GM12878 (cell line): ENCODE measurements around the gene POLG. TPM values are rescaled to one million over a fixed set of nuclear protein-coding genes. Genes with fewer than 3 reads are reported as not detected.
"Not testable (repeated sequence)": the region's sequence is repeated elsewhere in the genome, so short reads cannot be mapped to it uniquely, and the experiment has no call there.

Source experiments
- ATAC-seq: fragments of 200-7000 bp; cut with Tn5 transposase; 3 replicates; pipeline ENCODE4 v1.9.1; 2020; ENCODE audit warnings: mild to moderate bottlenecking, moderate library complexity
- BruUV-seq: library from RNA; stranded (reverse); fragments of 400-500 nt; replicated peaks from 2 replicates; lab custom pipeline; 2021; lab: Mats Ljungman, UMichigan
- CTCF ChIA-PET: fragments of 300-600 bp; sonication (Branson Sonifier 250); formaldehyde crosslinking; extraction: SDS; loops from one replicate; lab custom pipeline; 2021; ENCODE audit warnings: inconsistent platforms; lab: Yijun Ruan, JAX
- POLR2A ChIA-PET: fragments of 350-600 bp; formaldehyde crosslinking; extraction: SDS; loops from one replicate; lab custom pipeline; 2021; ENCODE audit warnings: inconsistent platforms; lab: Charles Lee
- RAD21 ChIA-PET: fragments of 300-600 bp; sonication (Branson Sonifier 250); formaldehyde crosslinking; loops from one replicate; lab custom pipeline; 2023; ENCODE audit warnings: antibody characterized with exemption; ENCODE audit not compliant: unreplicated experiment; lab: Charles Lee
- SMC1A ChIA-PET: fragments of 300-600 bp; sonication (Branson Sonifier 250); formaldehyde crosslinking; loops from one replicate; lab custom pipeline; 2023; ENCODE audit not compliant: unreplicated experiment, uncharacterized antibody; lab: Charles Lee
- DNase-seq: peaks from one replicate; pipeline ENCODE4 v3.0.0-alpha.2; 2011; ENCODE audit warnings: low read depth, low spot score
- FAIRE-seq: peaks from 3 replicates; lab custom pipeline; 2011; peaks lifted over from hg19 to GRCh38; lab: Jason Lieb, UNC
- H2AFZ ChIP-seq: 2 replicates; pipeline ENCODE4 v1.6.0; 2011; ENCODE audit warnings: low read depth, low read length, control low read depth; ENCODE audit not compliant: control insufficient read depth
- H3K27ac ChIP-seq: 2 replicates; pipeline ENCODE4 v1.5.1; 2011; ENCODE audit warnings: control low read depth; ENCODE audit not compliant: control insufficient read depth, insufficient read depth
- H3K27me3 ChIP-seq, 2 experiments: replicated peaks in 1 of 2; 2 replicates each; pipeline versions ENCODE4 v1.6.0 to v1.6.1; 2011; ENCODE audit warnings: low read length in 1 of 2; ENCODE audit not compliant: control insufficient read depth in 2 of 2, insufficient read depth in 2 of 2
- H3K36me3 ChIP-seq, 2 experiments: 2 replicates each; pipeline ENCODE4 v1.5.1; 2011; ENCODE audit warnings: low read length in 1 of 2; ENCODE audit not compliant: control insufficient read depth in 2 of 2, insufficient read depth in 2 of 2
- H3K4me1 ChIP-seq: 2 replicates; pipeline ENCODE4 v1.6.1; 2011; ENCODE audit warnings: mild to moderate bottlenecking, low read length, moderate library complexity, mixed read lengths; ENCODE audit not compliant: control insufficient read depth, insufficient read depth
- H3K4me2 ChIP-seq: 2 replicates; pipeline ENCODE4 v1.6.0; 2011; ENCODE audit warnings: control low read depth; ENCODE audit not compliant: control insufficient read depth, insufficient read depth
- H3K4me3 ChIP-seq: fragments of 200-600 bp; sonication (generic); 2 replicates; pipeline ENCODE4 v1.5.1; 2016
- H3K79me2 ChIP-seq: 2 replicates; pipeline ENCODE4 v1.6.0; 2011; ENCODE audit warnings: low read length; ENCODE audit not compliant: control insufficient read depth, insufficient read depth
- H3K9ac ChIP-seq: 2 replicates; pipeline ENCODE4 v1.8.0; 2011; ENCODE audit warnings: low read length, control low read depth, mixed read lengths; ENCODE audit not compliant: control insufficient read depth, insufficient read depth
- H3K9me3 ChIP-seq: replicated peaks from 3 replicates; pipeline ENCODE4 v1.5.1; 2011; ENCODE audit warnings: mild to moderate bottlenecking, low read length; ENCODE audit not compliant: control insufficient read depth, insufficient read depth
- H4K20me1 ChIP-seq: 2 replicates; pipeline ENCODE4 v1.6.0; 2011; ENCODE audit not compliant: control insufficient read depth, insufficient read depth
- EGR1 ChIP-seq, 2 experiments: IDR thresholded peaks; 1 replicate in 1 of 2; 2 replicates in 1 of 2; pipeline ENCODE4 v1.6.1; 2011 to 2012; ENCODE audit warnings: low read depth in 2 of 2, low read length in 2 of 2, borderline replicate concordance in 1 of 2, mild to moderate bottlenecking in 1 of 2, moderate library complexity in 1 of 2
- FOXK2 ChIP-seq: fragments of 450-650 bp; IDR thresholded peaks from 2 replicates; pipeline ENCODE4 v1.6.1; 2017; ENCODE audit warnings: mild to moderate bottlenecking, moderate library complexity
- WGBS: methylation state at CpG from one replicate; pipeline ENCODE4 v1.1.6; 2016; ENCODE audit warnings: low lambda C conversion rate; ENCODE audit not compliant: insufficient replicate concordance, insufficient coverage; ENCODE audit errors: missing lambda C conversion rate; 5-methylcytosine and 5-hydroxymethylcytosine counted together
- in situ Hi-C: fragments of 300-500 bp; cut with MboI; formaldehyde crosslinking; loops from 9 replicates; pipeline ENCODE4 v1.14.3; 2018; ENCODE audit warnings: mixed read lengths
- intact Hi-C: fragments of 100-400 bp; cut with micrococcal nuclease; formaldehyde crosslinking; loops from one replicate; pipeline ENCODE4 v1.14.2; 2022; ENCODE audit not compliant: unreplicated experiment
- microRNA-seq: library from miRNA; unstranded; fragments of <30 nt; microRNA quantifications from one replicate; pipeline ENCODE4, GENCODE V29; 2018
- polyA plus RNA-seq, 11 experiments: library from polyadenylated mRNA; depleted of rRNA in 4 of 11; unstranded in 6 of 11; stranded (reverse) in 5 of 11; fragments of >200 nt; fragmentation: Nextera tagmentation in 4 of 11; fragmentation: Illumina TruSeq in 1 of 11; extraction: Ambion mirVana in 4 of 11; extraction: Trizol in 1 of 11; gene quantifications; 1 replicate in 1 of 11; 2 replicates in 10 of 11; pipeline versions ENCODE4 v1.2.1 to v1.2.3, GENCODE V29; 2011 to 2016; ENCODE audit warnings: inconsistent platforms in 2 of 11, missing spikeins in 2 of 11, low read depth in 1 of 11
- small RNA-seq: library from RNA; depleted of rRNA; stranded (forward); fragments of <200 nt; gene quantifications from one replicate; pipeline ENCODE3, GENCODE V24; 2014
- total RNA-seq, 4 experiments: library from RNA; depleted of rRNA in 3 of 4; stranded (reverse); fragments of >200 nt in 3 of 4; fragmentation: Illumina TruSeq in 1 of 4; extraction: Trizol in 1 of 4; gene quantifications; 2 replicates each; pipeline versions ENCODE4 v1.2.1 to v1.2.3, GENCODE V29; 2013 to 2021

The POLG gene
- total and polyA plus RNA-seq, 10 of the 15 experiments (the other 5 are each of a cell fraction or from before 2014, with no cell fraction given), result 14.8 to 71.1 (median 33.0) TPM

DNA sequence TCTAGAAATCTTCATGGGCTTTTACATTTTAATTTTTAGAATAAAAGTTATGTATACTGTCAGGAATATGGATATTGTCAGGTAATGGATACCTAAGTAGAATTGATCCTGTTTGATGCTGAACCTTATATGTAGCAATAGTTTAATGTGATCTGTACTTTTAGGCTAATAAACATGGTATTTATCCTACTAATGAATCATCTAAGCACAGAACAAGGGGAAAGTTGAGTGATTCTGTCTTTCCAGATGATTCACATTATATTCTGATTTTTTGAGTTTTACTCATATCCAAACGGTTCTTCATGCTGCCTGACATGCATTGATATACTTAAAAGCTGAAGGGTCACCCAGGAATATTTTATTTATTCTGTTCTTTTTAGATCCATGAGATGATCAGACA is 56.3 kb downstream of the POLG start (continued):
- TF ChIP-seq EGR1 (IDR thresholded peaks at IDR 0.05; ENCODE audit: borderline replicate concordance in 1 of 2, low read depth in 2 of 2, low read length in 2 of 2) (no peak), FOXK2 (no peak)

DNA sequence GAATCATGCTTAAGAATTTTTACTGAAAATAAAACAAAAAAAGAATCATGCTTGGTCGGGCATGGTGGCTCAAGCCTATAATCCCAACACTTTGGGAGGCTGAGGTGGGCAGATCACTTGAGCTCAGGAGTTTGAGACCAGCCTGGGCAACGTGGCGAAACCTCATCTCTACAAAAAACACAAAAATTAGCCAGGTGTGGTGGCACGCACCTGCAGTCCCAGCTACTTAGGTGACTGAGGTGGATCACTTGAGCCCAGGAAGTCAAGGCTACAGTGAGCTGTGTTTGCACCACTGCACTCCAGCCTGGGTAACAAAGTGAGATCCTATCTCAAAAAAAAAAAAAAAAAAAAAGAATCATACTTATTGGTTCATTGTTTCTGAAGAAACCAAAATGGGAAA is 57.3 kb downstream of the POLG start:
- FAIRE-seq, H3K27me3 ChIP-seq, H3K9ac ChIP-seq, POLR2A ChIA-PET, in situ Hi-C loops, H3K79me2 ChIP-seq, ATAC-seq, H3K4me2 ChIP-seq, BruUV-seq, RAD21 ChIA-PET, H3K4me1 ChIP-seq, DNase-seq, H3K9me3 ChIP-seq, H3K27ac ChIP-seq, H4K20me1 ChIP-seq, intact Hi-C loops, H3K4me3 ChIP-seq, H2AFZ ChIP-seq: not testable (repeated sequence)
- ChIA-PET SMC1A (interaction anchor here (0.6 kb wide), 1 partner anchor 71 kb away, joined by 3 read pairs; no protein-coding TSS in a partner anchor), CTCF (interaction anchor here (0.6 to 1.4 kb wide), 4 partner anchors 11 to 189 kb away, joined by 3 to 4 read pairs (median 4); no protein-coding TSS in a partner anchor)
- 87% methylated on average over 4 of the region's 4 CpGs for WGBS
- peaks cover 2 to 20% of the 10 kb centered on the region in 2 experiments for H3K36me3 ChIP-seq

Small RNA genes lying within 50 kb of the gene (microRNA-seq; reads per million reads assigned to microRNA genes)
- gene MIR6766 (1.1 reads per million), gene MIR9-3 (0.75 reads per million)

Small RNA genes lying within 50 kb of the gene (small RNA-seq; reads per million reads assigned to genes)
- 0.12 reads per million for gene MIR6766

Other genes with a start within 250 kb of the POLG start
- 19.6 and 19.7 TPM in 2 replicates for gene ABHD2, start 246.4 kb downstream of the POLG start, total RNA-seq (2014; rRNA removed)
- 15.8 and 19.8 TPM in 2 replicates for gene ABHD2, start 246.4 kb downstream of the POLG start, total RNA-seq (2014; rRNA removed; fragmentation: Illumina TruSeq; extraction: Trizol)
- gene ABHD2, start 246.4 kb downstream of the POLG start, total RNA-seq (2021), result 33.6 and 38.7 TPM in 2 replicates
- gene ABHD2, start 246.4 kb downstream of the POLG start, polyA plus RNA-seq (2011; rRNA removed), result 22.4 and 30.1 TPM in 2 replicates
- gene ABHD2, start 246.4 kb downstream of the POLG start, polyA plus RNA-seq (2014; fragmentation: Illumina TruSeq; extraction: Trizol), result 21.4 and 23.3 TPM in 2 replicates
- gene ABHD2, start 246.4 kb downstream of the POLG start, polyA plus RNA-seq (2014; fragmentation: Nextera tagmentation; extraction: Ambion mirVana), result 1 to 10 TPM; 1.2 to 4.7 TPM
- 15.0 and 19.3 TPM in 2 replicates for gene ABHD2, start 246.4 kb downstream of the POLG start, polyA plus RNA-seq (2014; rRNA removed)
- 10 to 100 TPM; 21.0 to 21.2 TPM for gene ABHD2, start 246.4 kb downstream of the POLG start, polyA plus RNA-seq (2016; fragmentation: Nextera tagmentation; extraction: Ambion mirVana)
- 0.06 and 0.44 TPM in 2 replicates for gene RLBP1, start 113.2 kb downstream of the POLG start, total RNA-seq (2014; rRNA removed)
- not detected in 2 replicates for gene RLBP1, start 113.2 kb downstream of the POLG start, total RNA-seq (2014; rRNA removed; fragmentation: Illumina TruSeq; extraction: Trizol)
- gene RLBP1, start 113.2 kb downstream of the POLG start, total RNA-seq (2021), result not detected in 2 replicates
- gene RLBP1, start 113.2 kb downstream of the POLG start, polyA plus RNA-seq (2011; rRNA removed), result not detected in 2 replicates
- 0.40 TPM in 1 of 2 replicates, not detected in the other for gene RLBP1, start 113.2 kb downstream of the POLG start, polyA plus RNA-seq (2014; fragmentation: Illumina TruSeq; extraction: Trizol)
- not detected for gene RLBP1, start 113.2 kb downstream of the POLG start, polyA plus RNA-seq (2014; fragmentation: Nextera tagmentation; extraction: Ambion mirVana)
- not detected in 2 replicates for gene RLBP1, start 113.2 kb downstream of the POLG start, polyA plus RNA-seq (2014; rRNA removed)
- gene RLBP1, start 113.2 kb downstream of the POLG start, polyA plus RNA-seq (2016; fragmentation: Nextera tagmentation; extraction: Ambion mirVana), result not detected
- 69.4 and 73.0 TPM in 2 replicates for gene FANCI, start 90.8 kb downstream of the POLG start, total RNA-seq (2014; rRNA removed)
- gene FANCI, start 90.8 kb downstream of the POLG start, total RNA-seq (2014; rRNA removed; fragmentation: Illumina TruSeq; extraction: Trizol), result 84.8 and 85.1 TPM in 2 replicates
- gene FANCI, start 90.8 kb downstream of the POLG start, total RNA-seq (2021), result 110 and 114 TPM in 2 replicates
- gene FANCI, start 90.8 kb downstream of the POLG start, polyA plus RNA-seq (2011; rRNA removed), result 80.0 and 108 TPM in 2 replicates
- 89.4 and 107 TPM in 2 replicates for gene FANCI, start 90.8 kb downstream of the POLG start, polyA plus RNA-seq (2014; fragmentation: Illumina TruSeq; extraction: Trizol)
- gene FANCI, start 90.8 kb downstream of the POLG start, polyA plus RNA-seq (2014; fragmentation: Nextera tagmentation; extraction: Ambion mirVana), result 10 to 100 TPM; 38.1 to 51.0 TPM
- gene FANCI, start 90.8 kb downstream of the POLG start, polyA plus RNA-seq (2014; rRNA removed), result 60.8 and 73.6 TPM in 2 replicates
- 100 to 1,000 TPM; 126 to 129 TPM for gene FANCI, start 90.8 kb downstream of the POLG start, polyA plus RNA-seq (2016; fragmentation: Nextera tagmentation; extraction: Ambion mirVana)
- 0.11 TPM in 1 of 2 replicates, not detected in the other for gene RHCG, start 161.8 kb upstream of the POLG start, total RNA-seq (2014; rRNA removed)
- not detected in 2 replicates for gene RHCG, start 161.8 kb upstream of the POLG start, total RNA-seq (2014; rRNA removed; fragmentation: Illumina TruSeq; extraction: Trizol)
- not detected in 2 replicates for gene RHCG, start 161.8 kb upstream of the POLG start, total RNA-seq (2021)
- 0.05 TPM in 1 of 2 replicates, not detected in the other for gene RHCG, start 161.8 kb upstream of the POLG start, polyA plus RNA-seq (2011; rRNA removed)
- gene RHCG, start 161.8 kb upstream of the POLG start, polyA plus RNA-seq (2014; fragmentation: Illumina TruSeq; extraction: Trizol), result not detected in 2 replicates
- not detected for gene RHCG, start 161.8 kb upstream of the POLG start, polyA plus RNA-seq (2014; fragmentation: Nextera tagmentation; extraction: Ambion mirVana)
- not detected in 2 replicates for gene RHCG, start 161.8 kb upstream of the POLG start, polyA plus RNA-seq (2014; rRNA removed)
- not detected for gene RHCG, start 161.8 kb upstream of the POLG start, polyA plus RNA-seq (2016; fragmentation: Nextera tagmentation; extraction: Ambion mirVana)
- gene TICRR, start 240.6 kb upstream of the POLG start, total RNA-seq (2014; rRNA removed), result 11.4 and 12.6 TPM in 2 replicates
- gene TICRR, start 240.6 kb upstream of the POLG start, total RNA-seq (2014; rRNA removed; fragmentation: Illumina TruSeq; extraction: Trizol), result 10.6 and 11.0 TPM in 2 replicates
- gene TICRR, start 240.6 kb upstream of the POLG start, total RNA-seq (2021), result 18.8 and 21.5 TPM in 2 replicates
- gene TICRR, start 240.6 kb upstream of the POLG start, polyA plus RNA-seq (2011; rRNA removed), result 9.4 and 11.9 TPM in 2 replicates
- gene TICRR, start 240.6 kb upstream of the POLG start, polyA plus RNA-seq (2014; fragmentation: Illumina TruSeq; extraction: Trizol), result 14.8 and 16.8 TPM in 2 replicates
- 1 to 10 TPM in 1 of 2 experiments, under 1 TPM in 1; 0.58 to 1.1 TPM for gene TICRR, start 240.6 kb upstream of the POLG start, polyA plus RNA-seq (2014; fragmentation: Nextera tagmentation; extraction: Ambion mirVana)
- gene TICRR, start 240.6 kb upstream of the POLG start, polyA plus RNA-seq (2014; rRNA removed), result 14.0 and 14.8 TPM in 2 replicates
- 10 to 100 TPM in 1 of 2 experiments, 1 to 10 TPM in 1; 9.3 to 10.3 TPM for gene TICRR, start 240.6 kb upstream of the POLG start, polyA plus RNA-seq (2016; fragmentation: Nextera tagmentation; extraction: Ambion mirVana)